ENCODE data around the gene TNFRSF9. TPM values are rescaled to one million over a fixed set of nuclear protein-coding genes. Genes with fewer than 3 reads are reported as not detected.

The TNFRSF9 gene
- total RNA-seq = not detected

GRCh38 chr1:7940745-7941436 lies at the start of gene TNFRSF9:
TNFRSF9 (minus strand) TSS chr1:7940839; CDS start chr1:7939994, 845 bp downstream.

GRCh38 chr1:7961216-7962013 lies 20.8 kb upstream of the TNFRSF9 start, which contains the start of gene PARK7:
PARK7 (plus strand) TSS chr1:7961711; CDS start chr1:7962786, 1,075 bp downstream.

Other genes with a start within 250 kb of the TNFRSF9 start
- 63.3 TPM for gene VAMP3, start 169.5 kb downstream of the TNFRSF9 start, total RNA-seq
- gene PER3, start 156.5 kb downstream of the TNFRSF9 start, total RNA-seq = 50.6 TPM
- gene UTS2, start 87.8 kb downstream of the TNFRSF9 start, total RNA-seq = not detected
- gene PARK7, start 20.9 kb upstream of the TNFRSF9 start, total RNA-seq = 168 TPM
- 40.9 TPM for gene ERRFI1, start 85.5 kb upstream of the TNFRSF9 start, total RNA-seq